Loucy (cell line): ENCODE measurements around the gene MPP4.

Source experiments
- CTCF ChIP-seq: fragments of 200-600 bp; sonication (generic); conservative IDR thresholded peaks from 2 replicates; pipeline ENCODE4 v1.5.1; 2014; ENCODE audit warnings: mild to moderate bottlenecking, antibody characterized with exemption, low read length
- EZH2phosphoT487 ChIP-seq: fragments of 200-600 bp; IDR thresholded peaks from 2 replicates; pipeline ENCODE4 v1.6.1; 2018; ENCODE audit warnings: antibody characterized with exemption, mild to moderate bottlenecking, moderate library complexity, borderline replicate concordance

GRCh38 chr2:201621293-201621999, 77.0 kb downstream of the MPP4 start:
- TF ChIP-seq CTCF (no peak), EZH2phosphoT487 (no peak)
